Activated B cell treated with CpG ODN at 0.5 μM for 24 hours (primary cell): Measurements from ENCODE around the gene TMEM150B. TPM values are rescaled to one million over a fixed set of nuclear protein-coding genes. Genes with fewer than 3 reads are reported as not detected.

Experiments
- ATAC-seq: fragments of 200-7000 bp; cut with Tn5 transposase; one replicate; pipeline ENCODE4 v1.10.0; 2021; ENCODE audit warnings: low read depth, mild to moderate bottlenecking, moderate library complexity
- CTCF ChIA-PET: fragments of 350-600 bp; sonication (Branson Sonifier 250); formaldehyde crosslinking; loops from one replicate; lab custom pipeline; 2021; ENCODE audit warnings: antibody characterized with exemption; lab: Charles Lee
- POLR2A ChIA-PET: fragments of 350-600 bp; sonication (Branson Sonifier 250); formaldehyde crosslinking; loops from one replicate; lab custom pipeline; 2021; ENCODE audit warnings: antibody characterized with exemption; lab: Charles Lee
- DNase-seq: peaks from one replicate; pipeline ENCODE4 v3.0.0; 2022
- H3K27ac Mint-ChIP-seq: one replicate; pipeline ENCODE4 v1.8.0; 2020; ENCODE audit warnings: mixed read lengths
- H3K27me3 Mint-ChIP-seq: one replicate; pipeline ENCODE4 v1.8.0; 2021; ENCODE audit warnings: mixed read lengths
- H3K36me3 Mint-ChIP-seq: one replicate; pipeline ENCODE4 v1.8.0; 2021; ENCODE audit warnings: low read depth, mixed read lengths
- H3K4me1 Mint-ChIP-seq: one replicate; pipeline ENCODE4 v1.8.0; 2021; ENCODE audit warnings: mixed read lengths
- H3K4me3 Mint-ChIP-seq: one replicate; pipeline ENCODE4 v1.8.0; 2020; ENCODE audit warnings: mild to moderate bottlenecking, mixed read lengths
- H3K9me3 Mint-ChIP-seq: one replicate; pipeline ENCODE4 v1.8.0; 2020; ENCODE audit warnings: mixed read lengths
- intact Hi-C: fragments of 100-400 bp; cut with micrococcal nuclease; formaldehyde crosslinking; loops from one replicate; pipeline ENCODE4 v1.15.1; 2024
- total RNA-seq: library from RNA; stranded (reverse); gene quantifications from 2 replicates; pipeline ENCODE4 v1.2.3, GENCODE V29; 2022
- TF ChIP-seq, protein P1 (sequence below): fragments of 200-600 bp; IDR thresholded peaks from one replicate; pipeline ENCODE4 v1.8.0; 2022; ENCODE audit warnings: antibody characterized with exemption, mild to moderate bottlenecking

Gene TMEM150B
- total RNA-seq, 1 donor from 2014 or later = not detected

DNA sequence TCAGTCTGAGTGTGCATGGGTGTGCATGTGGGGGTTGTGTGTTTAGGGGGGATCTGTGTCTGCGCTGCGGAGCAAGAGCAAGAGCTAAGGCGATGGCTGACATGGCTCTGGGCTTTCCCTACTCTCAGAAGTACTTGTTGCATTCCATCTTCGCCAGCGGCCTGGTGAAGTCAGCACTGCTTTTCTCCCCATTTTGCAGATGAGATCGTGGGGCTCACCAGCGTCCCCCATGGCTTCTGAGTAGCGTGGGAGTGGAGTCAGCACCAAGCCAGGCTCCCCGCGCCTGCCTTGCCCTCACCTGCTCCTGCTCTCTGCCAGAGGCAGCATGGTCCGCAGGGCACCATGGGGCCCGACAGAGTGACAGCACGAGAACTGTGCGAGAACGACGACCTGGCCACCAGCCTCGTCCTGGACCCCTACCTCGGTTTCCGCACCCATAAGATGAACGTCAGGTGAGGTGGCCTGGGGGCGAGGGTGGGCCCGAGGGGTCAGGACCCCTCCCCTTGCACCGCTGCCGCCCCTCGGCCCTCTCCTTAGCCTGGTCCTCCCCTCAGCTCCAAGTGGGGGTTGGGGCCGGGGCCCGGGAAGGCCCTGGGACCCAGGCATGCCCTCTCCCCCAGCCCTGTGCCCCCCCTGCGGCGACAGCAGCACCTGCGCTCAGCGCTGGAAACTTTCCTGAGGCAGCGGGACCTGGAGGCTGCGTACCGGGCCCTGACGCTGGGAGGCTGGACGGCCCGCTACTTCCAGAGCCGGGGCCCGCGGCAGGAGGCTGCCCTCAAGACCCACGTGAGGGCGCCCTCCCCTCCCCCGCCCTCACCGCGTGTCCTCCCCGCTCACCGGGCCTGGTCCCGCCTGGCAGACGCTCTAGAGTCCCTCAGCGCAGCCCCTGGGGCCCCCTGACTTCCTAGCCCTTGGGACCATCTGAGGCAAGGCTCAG lies 16.7 kb upstream of the TMEM150B start:
- ChIA-PET CTCF (no interaction called here), POLR2A (interaction anchor here (1.5 kb wide), 1 partner anchor 42 kb away, joined by 6 read pairs; the partner anchor contains the start of gene TMEM238)
- no peak for ATAC-seq
- Mint-ChIP-seq H3K9me3 (no peaks in the 10 kb centered on the region), H3K36me3 (peaks cover 7% of the 10 kb centered on the region), H3K27ac (no peak overlapping the region), H3K27me3 (peaks cover 3% of the 10 kb centered on the region), H3K4me1 (peaks cover 31% of the 10 kb centered on the region), H3K4me3 (peak overlapping the region; percentile 20)
- DNase-seq = no peak
- TF ChIP-seq, protein P1, sequence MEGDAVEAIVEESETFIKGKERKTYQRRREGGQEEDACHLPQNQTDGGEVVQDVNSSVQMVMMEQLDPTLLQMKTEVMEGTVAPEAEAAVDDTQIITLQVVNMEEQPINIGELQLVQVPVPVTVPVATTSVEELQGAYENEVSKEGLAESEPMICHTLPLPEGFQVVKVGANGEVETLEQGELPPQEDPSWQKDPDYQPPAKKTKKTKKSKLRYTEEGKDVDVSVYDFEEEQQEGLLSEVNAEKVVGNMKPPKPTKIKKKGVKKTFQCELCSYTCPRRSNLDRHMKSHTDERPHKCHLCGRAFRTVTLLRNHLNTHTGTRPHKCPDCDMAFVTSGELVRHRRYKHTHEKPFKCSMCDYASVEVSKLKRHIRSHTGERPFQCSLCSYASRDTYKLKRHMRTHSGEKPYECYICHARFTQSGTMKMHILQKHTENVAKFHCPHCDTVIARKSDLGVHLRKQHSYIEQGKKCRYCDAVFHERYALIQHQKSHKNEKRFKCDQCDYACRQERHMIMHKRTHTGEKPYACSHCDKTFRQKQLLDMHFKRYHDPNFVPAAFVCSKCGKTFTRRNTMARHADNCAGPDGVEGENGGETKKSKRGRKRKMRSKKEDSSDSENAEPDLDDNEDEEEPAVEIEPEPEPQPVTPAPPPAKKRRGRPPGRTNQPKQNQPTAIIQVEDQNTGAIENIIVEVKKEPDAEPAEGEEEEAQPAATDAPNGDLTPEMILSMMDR = no peak
- intact Hi-C loops = no loop called here

DNA sequence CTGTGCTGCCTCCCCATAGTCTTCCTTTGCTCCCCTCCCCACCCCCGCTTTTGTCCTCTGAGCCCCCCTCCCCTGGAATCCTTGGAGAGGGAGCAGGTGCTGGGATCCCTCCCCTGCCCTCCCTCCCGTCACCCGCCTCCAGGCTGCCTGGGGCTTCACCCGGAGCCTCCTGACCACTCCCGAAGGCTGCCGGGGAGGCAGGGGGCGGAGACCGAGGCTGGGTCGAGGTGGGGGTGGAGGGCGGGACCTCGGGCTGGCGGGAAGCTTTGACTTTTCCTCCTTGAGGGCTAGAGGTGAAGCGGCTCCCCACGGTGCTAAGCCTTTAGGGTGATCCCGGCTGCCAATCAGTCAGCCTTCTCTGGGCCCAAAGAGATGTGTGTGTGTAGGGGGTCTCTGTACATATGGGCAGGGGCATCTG lies 16.0 kb upstream of the TMEM150B start:
- H3K27ac Mint-ChIP-seq = no peak overlapping the region
- H3K27me3 Mint-ChIP-seq = peaks cover 5% of the 10 kb centered on the region
- ATAC-seq = no peak
- DNase-seq = no peak
- ChIA-PET POLR2A (interaction anchor here (1.5 kb wide), 1 partner anchor 43 kb away, joined by 6 read pairs; the partner anchor contains the start of gene TMEM238), CTCF (no interaction called here)
- peaks cover 31% of the 10 kb centered on the region for H3K4me1 Mint-ChIP-seq
- TF ChIP-seq, protein P1 = no peak
- no peaks in the 10 kb centered on the region for H3K9me3 Mint-ChIP-seq
- H3K4me3 Mint-ChIP-seq = peak overlapping the region; percentile 83
- intact Hi-C loops = no loop called here
- peaks cover 6% of the 10 kb centered on the region for H3K36me3 Mint-ChIP-seq

DNA sequence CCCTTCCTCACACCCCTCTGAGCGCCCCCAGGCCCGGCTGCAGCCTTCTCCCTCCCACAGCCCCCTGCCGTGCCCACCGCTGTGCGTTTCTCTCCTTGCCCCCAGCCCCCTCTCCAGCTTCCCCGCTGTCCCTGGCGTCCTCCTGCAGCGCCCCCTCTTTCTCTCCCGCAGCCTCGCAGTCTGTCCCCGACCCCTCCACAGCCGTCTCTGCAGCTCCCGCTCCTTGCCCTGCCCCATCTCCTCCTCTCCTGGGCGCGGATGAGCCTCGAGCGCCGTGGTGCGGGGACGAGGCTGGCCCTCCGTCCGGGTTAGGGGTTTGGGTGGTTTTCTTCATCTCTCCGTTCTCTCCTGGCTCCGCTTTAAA lies 15.6 kb upstream of the TMEM150B start:
- Mint-ChIP-seq H3K27ac (no peak overlapping the region), H3K36me3 (peaks cover 6% of the 10 kb centered on the region), H3K27me3 (peaks cover 5% of the 10 kb centered on the region), H3K9me3 (no peaks in the 10 kb centered on the region), H3K4me3 (peak overlapping the region; percentile 83), H3K4me1 (peaks cover 31% of the 10 kb centered on the region)
- ATAC-seq = no peak
- POLR2A ChIA-PET = interaction anchor here (1.5 kb wide), 1 partner anchor 43 kb away, joined by 6 read pairs; the partner anchor contains the start of gene TMEM238
- TF ChIP-seq, protein P1 = no peak
- CTCF ChIA-PET = no interaction called here
- intact Hi-C loops = no loop called here
- no peak for DNase-seq

DNA sequence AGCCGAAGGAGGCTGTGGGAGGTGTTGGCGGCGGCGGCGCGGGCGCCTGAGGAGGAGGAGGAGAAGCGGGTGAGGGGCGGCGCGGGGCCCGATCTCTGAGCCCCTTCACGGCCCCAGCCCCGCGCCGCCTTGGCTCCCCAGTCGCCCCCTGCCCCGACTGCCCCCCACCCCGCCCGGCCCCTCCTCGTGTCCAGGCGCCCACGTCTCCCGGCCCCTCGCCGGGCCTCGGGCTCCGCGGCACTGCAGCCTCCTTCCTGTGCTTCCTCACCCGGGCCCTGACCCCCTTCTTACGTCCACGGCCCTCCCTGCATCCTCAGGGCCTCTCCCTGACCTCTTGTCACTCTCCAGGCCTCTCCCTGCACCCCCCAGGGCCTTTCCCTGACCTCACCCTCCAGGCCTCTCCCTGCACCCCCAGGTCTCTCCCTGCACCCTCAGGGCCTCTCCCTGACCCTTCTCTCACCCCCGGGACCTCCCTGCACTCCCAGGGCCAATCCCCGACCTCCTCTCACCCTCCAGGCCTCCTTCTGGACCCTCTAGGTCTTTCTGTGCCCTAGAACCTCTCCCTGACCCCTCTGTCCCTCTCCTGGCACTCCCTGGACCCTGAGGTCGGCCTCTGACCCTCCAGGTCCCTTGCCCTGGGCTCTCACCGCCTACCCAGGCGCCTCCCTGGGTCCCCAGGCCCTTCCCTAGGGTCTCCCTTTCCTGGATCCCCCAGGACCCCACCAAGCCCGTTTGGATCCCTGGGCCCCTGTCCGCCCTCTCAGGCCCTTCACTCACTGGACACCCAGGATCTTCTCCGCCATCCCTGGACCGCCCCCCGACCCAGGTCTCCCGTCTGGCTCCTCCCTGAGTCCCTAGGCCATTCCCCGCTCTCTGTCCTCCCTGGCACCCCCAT lies 15.0 kb upstream of the TMEM150B start:
- Mint-ChIP-seq H3K27ac (peak overlapping the region; percentile 90), H3K36me3 (peaks cover 6% of the 10 kb centered on the region), H3K27me3 (peaks cover 6% of the 10 kb centered on the region), H3K4me3 (peak overlapping the region; percentile 95), H3K9me3 (no peaks in the 10 kb centered on the region), H3K4me1 (peaks cover 31% of the 10 kb centered on the region)
- DNase-seq (no peak), ATAC-seq (no peak)
- intact Hi-C loops = loop anchor here (1.0 to 2.0 kb wide), 12 partner anchors 14 to 314 kb away; partner anchors contain the start of genes COX6B2, FIZ1, HSPBP1 and ISOC2
- CTCF ChIA-PET = interaction anchor here (0.7 to 1.5 kb wide), 6 partner anchors 38 to 199 kb away, joined by 3 to 11 read pairs (median 6); partner anchors contain the start of genes PPP6R1 and TMEM238
- POLR2A ChIA-PET = interaction anchor here (0.6 to 2.4 kb wide), 20 partner anchors 32 to 891 kb away, joined by 3 to 42 read pairs (median 6); partner anchors contain the start of genes FIZ1, HSPBP1, ISOC2 and LENG8
- TF ChIP-seq, protein P1 = no peak
